Sigmoid colon (tissue), 4 donors: ENCODE results near the gene AIFM2.

Source experiments
- CTCF ChIP-seq, 4 experiments: fragments of 450-650 bp in 3 of 4; fragments of 200-600 bp in 1 of 4; IDR thresholded peaks; one replicate each; pipeline ENCODE4 v1.5.1; 2016 to 2019; ENCODE audit warnings: antibody characterized with exemption in 4 of 4, mild to moderate bottlenecking in 3 of 4, moderate library complexity in 2 of 4
- POLR2A ChIP-seq, 2 donors: fragments of 450-650 bp; IDR thresholded peaks; one replicate each; pipeline ENCODE4 v1.6.1; 2016; ENCODE audit warnings: antibody characterized with exemption in 2 of 2, mild to moderate bottlenecking in 2 of 2, moderate library complexity in 2 of 2
- POLR2AphosphoS5 ChIP-seq, 4 donors: sonication (generic); formaldehyde crosslinking; IDR thresholded peaks; one replicate each; pipeline ENCODE4 v1.6.1; 2017; ENCODE audit warnings: antibody characterized with exemption in 4 of 4

- TF ChIP-seq POLR2A (IDR thresholded peaks at IDR 0.05), result no peak
- no peak for TF ChIP-seq CTCF (IDR thresholded peaks at IDR 0.05)
- no peak for TF ChIP-seq POLR2AphosphoS5 (IDR thresholded peaks at IDR 0.05)
Measured at GRCh38 chr10:70145166-70145665, 12.6 kb upstream of the AIFM2 start.
